ENCODE data around the gene PIK3R4.

GRCh38 chr3:130789782-130790322, 43.2 kb upstream of the PIK3R4 start:
- TF ChIP-seq CTCF (IDR thresholded peaks at IDR 0.05) (no peak), MEF2A (IDR thresholded peaks at IDR 0.05; ENCODE audit: borderline replicate concordance, low read depth) (no peak), USF1 (IDR thresholded peaks at IDR 0.05; ENCODE audit: borderline replicate concordance, low read depth) (no peak), RCOR1 (IDR thresholded peaks at IDR 0.05; ENCODE audit: low read length) (no peak), RXRA (IDR thresholded peaks at IDR 0.05; ENCODE audit: borderline replicate concordance, low read depth) (no peak), EZH2phosphoT487 (IDR thresholded peaks at IDR 0.05; ENCODE audit: borderline replicate concordance, low read depth) (no peak), NRF1 (IDR thresholded peaks at IDR 0.05; ENCODE audit: low read depth, low read length) (no peak), POLR2AphosphoS5 (IDR thresholded peaks at IDR 0.05; ENCODE audit: low read depth, low read length) (no peak), JUND (IDR thresholded peaks at IDR 0.05) (no peak)
